Osteocyte (in vitro differentiated cells): ENCODE data around the gene AP3S2. TPM values are rescaled to one million over a fixed set of nuclear protein-coding genes. Genes with fewer than 3 reads are reported as not detected.

Source experiments
- DNase-seq: peaks from one replicate; pipeline ENCODE4 v3.0.0; 2021; ENCODE audit warnings: mixed read lengths; ENCODE audit not compliant: unreplicated experiment; ENCODE audit errors: extremely low spot score
- H3K27ac Mint-ChIP-seq: one replicate; pipeline ENCODE4 v1.8.0; 2021; ENCODE audit warnings: mild to moderate bottlenecking, mixed read lengths; ENCODE audit not compliant: unreplicated experiment
- H3K27me3 Mint-ChIP-seq: one replicate; pipeline ENCODE4 v1.8.0; 2021; ENCODE audit warnings: mixed read lengths; ENCODE audit not compliant: unreplicated experiment
- H3K36me3 Mint-ChIP-seq: one replicate; pipeline ENCODE4 v1.8.0; 2021; ENCODE audit warnings: mixed read lengths; ENCODE audit not compliant: unreplicated experiment
- H3K4me1 Mint-ChIP-seq: one replicate; pipeline ENCODE4 v1.8.0; 2021; ENCODE audit warnings: mixed read lengths; ENCODE audit not compliant: unreplicated experiment
- H3K4me3 Mint-ChIP-seq: one replicate; pipeline ENCODE4 v1.8.0; 2021; ENCODE audit warnings: mild to moderate bottlenecking, moderate library complexity, mixed read lengths; ENCODE audit not compliant: unreplicated experiment
- H3K9me3 Mint-ChIP-seq: one replicate; pipeline ENCODE4 v1.8.0; 2021; ENCODE audit warnings: mixed read lengths; ENCODE audit not compliant: unreplicated experiment
- CTCF ChIP-seq: fragments of 200-600 bp; sonication (generic); IDR thresholded peaks from 2 replicates; pipeline ENCODE4 v1.5.0; 2021; ENCODE audit warnings: antibody characterized with exemption, mild to moderate bottlenecking, moderate library complexity
- total RNA-seq: library from RNA; stranded (reverse); gene quantifications from 2 replicates; pipeline ENCODE4 v1.2.1, GENCODE V29; 2021

AP3S2 gene
- total RNA-seq, 1 donor from 2014 or later, result 26.9 TPM

GRCh38 chr15:89883518-89883917 lies 10.3 kb downstream of the AP3S2 start:
- no peaks in the 10 kb centered on the region for H3K27me3 Mint-ChIP-seq
- H3K9me3 Mint-ChIP-seq, result no peaks in the 10 kb centered on the region
- TF ChIP-seq CTCF, result no peak
- H3K4me3 Mint-ChIP-seq, result no peak overlapping the region
- no peak for DNase-seq
- H3K4me1 Mint-ChIP-seq, result no peaks in the 10 kb centered on the region
- H3K36me3 Mint-ChIP-seq, result peaks cover 31% of the 10 kb centered on the region
- H3K27ac Mint-ChIP-seq, result no peak overlapping the region

- peaks cover 30% of the 10 kb centered on the region for H3K36me3 Mint-ChIP-seq
- H3K27ac Mint-ChIP-seq, result no peak overlapping the region
These were observed 13.1 kb downstream of the AP3S2 start for GRCh38 chr15:89880727-89881126.

GRCh38 chr15:89878323-89878722 lies 15.5 kb downstream of the AP3S2 start:
- Mint-ChIP-seq H3K4me1 (peaks cover 4% of the 10 kb centered on the region), H3K27ac (no peak overlapping the region), H3K4me3 (no peak overlapping the region), H3K36me3 (peaks cover 28% of the 10 kb centered on the region), H3K27me3 (no peaks in the 10 kb centered on the region), H3K9me3 (no peaks in the 10 kb centered on the region)
- DNase-seq, result no peak
- no peak for TF ChIP-seq CTCF

More at GRCh38 chr15:89880727-89881126, 13.1 kb downstream of the AP3S2 start:
- no peaks in the 10 kb centered on the region for H3K4me1 Mint-ChIP-seq
- H3K4me3 Mint-ChIP-seq, result no peak overlapping the region
- H3K27me3 Mint-ChIP-seq, result no peaks in the 10 kb centered on the region
- no peak for TF ChIP-seq CTCF
- DNase-seq, result no peak
- no peaks in the 10 kb centered on the region for H3K9me3 Mint-ChIP-seq

GRCh38 chr15:89877083-89877425 lies 16.7 kb downstream of the AP3S2 start:
- Mint-ChIP-seq H3K27ac (no peak overlapping the region), H3K4me3 (no peak overlapping the region), H3K9me3 (no peaks in the 10 kb centered on the region), H3K4me1 (peaks cover 4% of the 10 kb centered on the region), H3K27me3 (no peaks in the 10 kb centered on the region), H3K36me3 (peaks cover 21% of the 10 kb centered on the region)
- no peak for TF ChIP-seq CTCF
- DNase-seq, result no peak

GRCh38 chr15:89876396-89877082 lies 17.3 kb downstream of the AP3S2 start:
- Mint-ChIP-seq H3K4me3 (no peak overlapping the region), H3K9me3 (no peaks in the 10 kb centered on the region), H3K36me3 (peaks cover 22% of the 10 kb centered on the region), H3K27ac (no peak overlapping the region), H3K27me3 (no peaks in the 10 kb centered on the region), H3K4me1 (peaks cover 4% of the 10 kb centered on the region)
- TF ChIP-seq CTCF, result no peak
- DNase-seq, result no peak
